Muscle of back (tissue), 13 donors: ENCODE results near the gene RPS6KA3. TPM values are rescaled to one million over a fixed set of nuclear protein-coding genes. Genes with fewer than 3 reads are reported as not detected.

Experiments used
- DNase-seq, 3 donors: peaks; one replicate each; pipeline versions ENCODE4 v3.0.0 to v3.0.0-alpha.2; 2013
- long read RNA-seq, 9 donors: transcript quantifications; one replicate each; lab custom pipeline, GENCODE V29; 2026
- polyA plus RNA-seq, 10 donors: library from polyadenylated mRNA; unstranded; fragments of 120-200 nt; gene quantifications; one replicate each; pipeline ENCODE4 v1.2.1, GENCODE V29; 2013; ENCODE audit not compliant: insufficient read length in 10 of 10

Gene RPS6KA3
- 10 to 100 TPM; 27.5 to 62.5 (median 37.8) TPM for polyA plus RNA-seq
- long read RNA-seq, donor 1, full-length matches to known transcripts = 1 of 1 reads
- long read RNA-seq, donor 1, partial matches to known transcripts = 0 of 1 reads
- long read RNA-seq, donor 1, other reads (novel, unspliced or antisense) = 0 of 1 reads
- long read RNA-seq, donor 2, full-length matches to known transcripts = 7 of 12 reads
- long read RNA-seq, donor 2, partial matches to known transcripts = 5 of 12 reads
- long read RNA-seq, donor 2, other reads (novel, unspliced or antisense) = 0 of 12 reads
- long read RNA-seq, donor 3 = 0 reads
- long read RNA-seq, donor 4, full-length matches to known transcripts = 2 of 2 reads
- long read RNA-seq, donor 4, partial matches to known transcripts = 0 of 2 reads
- long read RNA-seq, donor 4, other reads (novel, unspliced or antisense) = 0 of 2 reads
- long read RNA-seq, donor 5, full-length matches to known transcripts = 4 of 4 reads
- long read RNA-seq, donor 5, partial matches to known transcripts = 0 of 4 reads
- long read RNA-seq, donor 5, other reads (novel, unspliced or antisense) = 0 of 4 reads
- long read RNA-seq, donor 6, full-length matches to known transcripts = 3 of 3 reads
- long read RNA-seq, donor 6, partial matches to known transcripts = 0 of 3 reads
- long read RNA-seq, donor 6, other reads (novel, unspliced or antisense) = 0 of 3 reads
- long read RNA-seq, donor 7, full-length matches to known transcripts = 3 of 11 reads
- long read RNA-seq, donor 7, partial matches to known transcripts = 8 of 11 reads
- long read RNA-seq, donor 7, other reads (novel, unspliced or antisense) = 0 of 11 reads
- long read RNA-seq, donor 8 = 0 reads
- long read RNA-seq, donor 9, full-length matches to known transcripts = 1 of 1 reads
- long read RNA-seq, donor 9, partial matches to known transcripts = 0 of 1 reads
- long read RNA-seq, donor 9, other reads (novel, unspliced or antisense) = 0 of 1 reads

DNA sequence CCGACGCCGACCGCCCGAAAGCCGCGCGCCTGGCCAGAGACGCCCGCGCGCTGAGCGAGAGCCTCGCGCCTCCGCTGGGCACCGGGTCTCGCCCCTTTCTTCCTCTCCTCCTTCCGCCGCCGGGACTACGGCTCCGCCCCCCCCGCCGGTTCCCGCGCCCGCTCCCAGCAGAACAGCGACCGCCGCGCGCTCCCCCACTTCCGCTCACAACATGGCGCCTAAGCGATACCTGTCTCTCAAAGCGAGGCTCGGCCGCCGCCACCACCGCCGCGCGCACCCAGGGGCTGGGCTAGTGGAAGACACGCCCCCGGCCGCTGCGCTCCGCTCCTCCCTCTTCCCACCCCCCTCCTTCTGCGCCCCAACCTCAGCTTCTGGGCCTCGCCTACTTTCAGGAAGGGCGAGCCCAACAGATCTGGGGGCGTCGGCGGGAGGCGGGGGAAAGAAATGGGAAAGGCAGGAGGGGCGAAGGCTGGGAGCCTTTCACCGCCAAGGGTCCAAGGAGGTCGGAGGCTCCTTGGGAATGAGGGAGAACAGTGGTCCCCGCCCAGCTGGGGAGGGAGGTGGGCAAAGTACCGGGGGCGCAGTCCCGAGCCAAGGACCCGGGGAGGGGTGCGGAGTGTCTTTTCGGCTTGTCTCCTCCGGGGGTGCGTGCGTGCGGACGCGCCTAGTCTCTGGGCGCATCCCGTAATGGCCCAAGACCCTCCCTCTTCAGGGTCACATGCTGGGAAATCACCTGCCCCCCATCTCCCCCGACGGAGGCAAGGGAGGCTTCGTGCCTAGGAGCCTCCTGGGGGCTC, at the start of gene RPS6KA3:
TSS of gene RPS6KA3 (minus strand) at position 100 of the 797 bp plus-strand sequence. CDS start 277 bp downstream, outside the sequence.
- DNase-seq = peak; percentile 86 to 94 (median 87)

DNA sequence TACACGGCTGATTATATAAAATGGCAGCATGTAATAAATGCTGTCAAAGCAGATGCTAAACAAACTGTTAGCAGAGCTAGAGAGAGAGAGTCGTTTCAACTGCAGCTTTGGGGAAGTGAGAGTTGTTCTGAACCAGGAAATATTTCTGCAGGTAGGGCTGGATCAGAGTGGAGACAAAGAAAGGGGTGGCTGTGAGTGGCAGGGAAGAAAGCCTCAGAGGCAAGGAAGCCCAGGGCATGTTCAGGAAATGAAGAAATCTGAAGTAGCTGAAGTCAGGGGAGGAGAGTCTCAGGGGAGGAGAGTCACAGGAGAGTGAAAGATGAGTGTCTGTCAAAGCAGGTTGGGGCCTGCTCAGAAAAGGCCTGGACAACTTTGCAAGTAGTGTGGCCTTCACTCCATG, 48.4 kb upstream of the RPS6KA3 start:
- no peak for DNase-seq

GRCh38 chrX:20313899-20314298, 47.2 kb upstream of the RPS6KA3 start:
- DNase-seq = no peak

GRCh38 chrX:20312018-20312417, 45.3 kb upstream of the RPS6KA3 start:
- no peak for DNase-seq

GRCh38 chrX:20311505-20311904, 44.8 kb upstream of the RPS6KA3 start:
- no peak for DNase-seq

DNA sequence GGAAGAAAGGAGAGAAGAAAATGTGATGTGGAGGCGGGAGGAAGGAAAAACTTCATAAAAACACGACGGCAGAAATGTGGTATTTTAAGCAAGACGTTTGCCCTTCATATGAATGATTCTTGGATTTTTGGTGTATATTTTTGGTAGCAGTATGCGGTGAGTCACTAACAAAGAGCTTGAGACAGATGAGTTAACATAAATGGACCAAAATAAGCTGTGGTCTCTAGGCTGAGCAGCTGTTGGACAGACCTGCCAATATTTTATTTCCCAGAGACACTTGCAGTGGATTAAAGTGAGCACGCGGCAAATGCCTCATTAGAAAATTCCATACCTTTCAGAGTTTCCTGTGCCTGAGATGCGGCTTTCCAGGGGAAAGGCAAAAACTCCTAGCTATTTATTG, 43.1 kb upstream of the RPS6KA3 start:
- peak in 2 of 3 donors; percentile 16 to 44 for DNase-seq

DNA sequence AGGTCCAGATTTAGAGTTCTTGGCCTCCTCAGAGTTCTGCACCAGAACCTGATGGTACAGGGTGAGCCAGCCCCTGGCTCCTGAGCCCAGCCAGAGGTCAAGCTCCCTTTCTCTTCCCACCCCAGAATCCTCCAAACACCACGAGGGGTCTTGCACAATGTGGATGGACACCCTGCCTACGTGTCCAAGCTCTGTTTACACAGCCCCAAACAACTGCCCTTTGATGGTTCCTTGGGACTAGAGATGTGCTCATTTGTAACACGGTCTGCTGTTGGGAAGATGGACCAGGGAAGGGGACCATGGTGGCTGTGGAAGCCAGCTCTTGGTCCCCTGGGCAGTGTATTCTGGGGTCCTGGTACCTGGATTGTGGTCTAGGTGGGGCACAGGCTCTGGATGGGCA, 40.0 kb upstream of the RPS6KA3 start:
- no peak for DNase-seq

DNA sequence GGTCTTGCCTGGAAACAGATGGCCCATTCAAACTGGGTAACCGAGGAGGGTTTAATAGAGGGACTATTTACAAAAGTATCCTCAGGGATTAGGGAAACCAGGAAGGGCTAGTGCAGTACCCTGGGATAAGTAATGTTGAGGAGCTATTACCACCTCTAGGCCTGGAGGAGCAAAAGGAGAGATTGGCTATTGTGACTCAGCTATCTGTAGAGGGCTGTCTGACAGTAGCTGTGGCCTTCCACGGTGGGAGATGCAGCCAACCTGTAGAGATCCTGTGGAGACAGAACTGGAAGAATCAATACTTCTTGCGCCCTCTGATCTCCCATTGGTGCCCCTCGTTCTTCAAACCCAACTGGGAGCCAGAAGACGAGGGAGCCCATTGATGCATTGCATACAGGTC, 34.1 kb upstream of the RPS6KA3 start:
- no peak for DNase-seq

DNA sequence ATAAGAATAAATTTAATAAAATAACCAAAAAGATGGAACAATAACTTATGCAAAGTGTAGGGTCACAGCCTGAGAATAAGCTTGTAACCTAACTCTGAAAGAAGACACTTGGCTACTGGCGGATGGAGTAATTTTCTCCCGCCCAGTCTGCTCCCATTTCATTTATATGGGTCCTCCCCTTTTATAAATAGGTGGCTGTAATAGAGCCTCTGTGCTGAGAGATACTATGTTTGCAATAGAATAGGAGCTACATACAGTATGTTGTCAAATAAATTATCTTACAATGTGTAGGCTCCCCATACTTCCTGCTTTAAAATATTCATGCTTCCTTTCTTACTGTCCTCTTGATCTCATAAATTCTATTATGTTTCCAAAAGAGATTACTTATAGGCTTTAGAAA, 28.2 kb upstream of the RPS6KA3 start:
- DNase-seq = no peak

- no peak for DNase-seq
These were observed 27.6 kb upstream of the RPS6KA3 start for GRCh38 chrX:20294284-20294683.

- no peak for DNase-seq
These were observed 18.8 kb upstream of the RPS6KA3 start for GRCh38 chrX:20285511-20285910.

GRCh38 chrX:20284992-20285391, 18.3 kb upstream of the RPS6KA3 start:
- DNase-seq = no peak

- no peak for DNase-seq
These were observed 17.7 kb upstream of the RPS6KA3 start for GRCh38 chrX:20284444-20284843.

GRCh38 chrX:20280938-20281337, 14.2 kb upstream of the RPS6KA3 start:
- DNase-seq = no peak

- DNase-seq = peak in 1 of 3 donors; percentile 26
These were observed 7.4 kb upstream of the RPS6KA3 start for GRCh38 chrX:20274121-20274520.

DNA sequence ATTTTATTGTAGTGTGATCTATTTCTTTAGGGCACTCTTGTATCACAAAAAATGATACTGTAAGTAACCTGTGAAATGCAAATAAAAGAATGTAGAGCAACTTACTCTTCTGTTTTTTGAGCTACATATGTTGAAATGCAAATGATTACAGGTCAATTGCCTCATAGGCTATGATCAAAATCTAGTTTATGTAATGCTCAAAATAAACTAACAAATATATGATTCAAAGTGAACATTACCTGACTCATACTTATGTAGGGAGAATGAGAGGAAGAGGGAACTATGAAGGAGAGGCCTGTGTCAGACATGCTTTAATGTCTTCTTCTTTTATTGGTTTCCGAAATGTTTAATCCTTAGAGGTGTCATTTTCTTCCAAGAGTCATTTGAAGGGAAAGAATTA, 5.0 kb upstream of the RPS6KA3 start:
- no peak for DNase-seq

DNA sequence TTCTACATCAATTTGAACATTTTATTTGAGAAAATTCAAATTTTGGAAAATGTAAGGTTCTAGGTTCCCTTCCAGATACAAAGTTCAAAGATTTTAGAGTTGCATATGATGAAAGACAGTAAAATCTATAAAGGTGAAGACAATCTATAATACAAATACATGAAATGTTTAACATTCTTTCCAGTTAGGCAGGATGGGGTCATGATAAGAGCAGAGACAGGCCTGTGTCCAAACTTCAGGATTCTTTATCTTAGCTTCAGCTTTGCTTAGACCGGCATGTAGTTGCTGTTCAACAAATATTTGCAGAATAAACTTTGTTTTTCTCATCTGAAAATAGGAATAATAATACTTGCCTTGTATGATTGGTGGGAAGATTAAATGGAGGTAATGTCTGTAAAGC, 4.5 kb upstream of the RPS6KA3 start:
- DNase-seq = no peak

- peak in 1 of 3 donors; percentile 9 for DNase-seq
These were observed 3.8 kb upstream of the RPS6KA3 start for GRCh38 chrX:20270562-20270890.

DNA sequence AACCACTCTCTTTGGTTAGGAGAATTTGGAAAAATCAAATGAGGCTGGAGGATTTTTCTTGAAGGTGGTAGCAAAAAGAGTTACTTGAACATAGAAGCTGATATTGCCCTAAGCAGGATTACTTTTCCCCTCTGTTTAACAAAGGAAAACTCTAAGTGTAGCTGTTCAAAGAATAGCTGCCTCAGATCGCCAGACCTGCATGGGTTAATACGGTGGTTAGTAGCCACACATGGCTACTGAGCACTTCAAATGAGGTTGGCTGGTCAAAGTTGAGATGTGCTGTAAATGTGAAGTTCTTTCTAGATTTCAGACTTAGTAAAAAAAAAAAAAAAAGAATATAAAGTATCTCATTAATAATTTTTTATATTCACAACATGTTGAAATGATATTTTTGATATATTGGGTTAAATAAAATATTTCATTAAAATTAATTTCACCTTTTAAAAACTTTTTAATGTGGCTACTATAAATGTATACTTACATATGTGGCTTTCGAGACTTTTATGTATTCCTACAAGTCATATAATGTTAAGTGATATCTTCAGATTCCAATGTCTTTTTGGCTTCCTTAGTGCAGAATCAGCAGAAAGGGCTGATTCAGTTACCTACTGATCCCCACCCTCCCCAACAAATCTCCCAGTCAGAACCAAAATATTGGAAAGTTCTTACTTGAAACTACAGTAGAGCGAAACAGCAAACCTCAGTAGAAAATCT, 3.3 kb upstream of the RPS6KA3 start:
- no peak for DNase-seq

GRCh38 chrX:20267931-20268701, 1.4 kb upstream of the RPS6KA3 start:
- peak; percentile 35 to 82 (median 58) for DNase-seq

DNA sequence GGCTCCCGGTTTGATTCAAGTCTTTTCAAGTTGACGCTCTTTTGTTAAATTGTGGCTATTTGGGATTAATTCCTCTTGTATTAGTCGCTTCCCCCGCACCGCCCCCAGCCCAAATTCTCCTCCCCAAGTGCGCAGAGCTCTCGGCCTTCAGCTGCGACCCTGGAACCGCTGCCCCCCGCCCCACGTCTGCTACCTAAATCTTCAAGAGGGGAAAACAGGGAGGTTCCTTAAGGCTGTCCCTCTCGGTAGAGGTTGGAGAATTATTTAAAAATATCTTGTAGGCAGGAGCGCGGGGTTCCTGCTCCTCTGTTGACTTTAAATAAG, 860 bp upstream of the RPS6KA3 start:
- DNase-seq = peak in 1 of 3 donors; percentile 7
